Cardiac septum (tissue), 1 donor: ENCODE results near the gene NACA2. TPM values are rescaled to one million over a fixed set of nuclear protein-coding genes. Genes with fewer than 3 reads are reported as not detected.
"Not testable (repeated sequence)": the region's sequence is repeated elsewhere in the genome, so short reads cannot be mapped to it uniquely, and the experiment has no call there.

Source experiments
- DNase-seq: peaks from one replicate; pipeline ENCODE4 v3.0.0-alpha.2; 2020; ENCODE audit warnings: low spot score
- intact Hi-C: fragments of 100-400 bp; cut with DNase I; formaldehyde crosslinking; loops from one replicate; pipeline ENCODE4 v1.14.0; 2022
- total RNA-seq: library from RNA; stranded (reverse); fragmentation: NEBNext Ultra II Directional; extraction: Animal tissue kit (Norgen Biotek cat#: 25700); gene quantifications from one replicate; pipeline ENCODE4 v1.2.1, GENCODE V29; 2021
- donor health status: DM: no; HTN: no; CAD: no.

Gene NACA2
- total RNA-seq, 1 donor from 2014 or later = not detected

DNA sequence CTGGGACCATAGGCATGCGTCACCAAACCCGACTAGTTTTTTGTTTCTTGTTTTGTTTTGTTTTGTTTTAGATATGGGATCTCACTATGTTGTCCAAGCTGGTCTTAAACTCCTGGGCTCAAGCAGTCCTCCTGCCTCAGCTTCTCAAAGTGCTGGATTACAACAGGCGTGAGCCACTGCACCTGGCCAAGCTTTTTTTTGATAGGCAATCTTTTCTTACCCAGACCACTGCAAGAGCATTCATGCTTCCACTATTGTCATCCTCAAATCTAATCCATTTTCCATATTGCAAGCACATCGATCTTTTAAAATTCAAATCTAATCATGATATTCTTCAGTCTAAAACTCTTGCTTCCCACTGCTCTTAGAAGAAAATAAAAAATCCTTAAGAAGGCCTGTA lies 10.3 kb upstream of the NACA2 start:
- intact Hi-C loops = no loop called here
- no peak for DNase-seq

DNA sequence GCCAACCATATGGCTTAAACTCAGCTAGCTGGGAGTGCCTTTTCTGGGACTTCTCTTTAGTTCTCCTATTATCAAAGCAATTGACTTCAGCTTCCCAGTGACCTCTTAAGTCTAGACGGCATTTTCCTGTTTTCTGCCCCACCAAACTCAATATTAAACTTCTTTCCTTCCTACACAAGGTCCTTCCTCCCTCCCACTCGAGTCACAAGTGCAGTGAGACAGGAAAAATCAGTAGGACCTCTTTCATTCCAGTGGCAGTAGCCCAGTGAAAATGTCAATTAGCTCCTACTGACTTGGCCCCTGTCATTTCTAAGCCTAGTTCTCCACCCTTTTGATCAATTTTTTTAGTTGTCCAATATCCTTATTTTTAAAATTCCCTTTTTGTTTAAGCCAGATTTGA lies 9.6 kb upstream of the NACA2 start:
- intact Hi-C loops = no loop called here
- no peak for DNase-seq

DNA sequence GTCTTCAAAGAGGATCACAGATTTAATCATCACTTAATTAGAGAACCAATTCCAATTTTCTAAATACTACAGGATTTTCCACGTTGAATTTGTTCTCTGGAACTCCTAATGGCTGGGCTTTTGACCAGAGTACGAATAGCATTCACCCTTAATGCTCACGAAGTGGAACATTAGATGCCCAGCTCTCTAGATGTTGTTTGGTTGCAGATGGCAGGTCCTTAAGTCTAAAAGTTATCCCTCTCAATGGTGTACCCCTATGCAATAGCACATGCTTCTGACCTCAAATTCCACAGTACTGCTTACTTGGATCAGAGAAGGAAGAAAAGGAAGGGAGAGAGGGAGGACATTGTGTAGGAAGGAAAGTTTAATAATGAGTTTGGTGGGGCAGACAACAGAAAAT lies 8.6 kb upstream of the NACA2 start:
- intact Hi-C loops = no loop called here
- DNase-seq = no peak

DNA sequence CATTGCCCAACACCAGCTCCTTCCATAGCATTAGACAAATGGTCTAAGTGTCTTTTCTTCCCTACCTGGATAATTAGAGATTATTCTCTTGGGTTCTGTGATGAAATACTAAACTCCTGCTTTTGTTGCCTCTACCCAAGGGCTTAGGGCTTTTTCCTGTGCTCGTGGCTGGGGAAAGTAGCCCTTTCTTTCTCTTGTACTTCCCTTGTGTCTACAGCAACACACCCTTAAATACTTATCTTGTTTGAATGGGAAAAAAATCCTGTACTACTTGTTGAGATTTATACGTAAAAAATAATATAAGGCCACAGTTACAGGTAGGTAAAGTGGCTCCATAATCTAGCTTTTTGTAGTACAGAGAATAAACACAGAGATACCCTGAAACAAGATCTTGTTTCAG lies 7.0 kb upstream of the NACA2 start:
- no peak for DNase-seq
- intact Hi-C loops = no loop called here

DNA sequence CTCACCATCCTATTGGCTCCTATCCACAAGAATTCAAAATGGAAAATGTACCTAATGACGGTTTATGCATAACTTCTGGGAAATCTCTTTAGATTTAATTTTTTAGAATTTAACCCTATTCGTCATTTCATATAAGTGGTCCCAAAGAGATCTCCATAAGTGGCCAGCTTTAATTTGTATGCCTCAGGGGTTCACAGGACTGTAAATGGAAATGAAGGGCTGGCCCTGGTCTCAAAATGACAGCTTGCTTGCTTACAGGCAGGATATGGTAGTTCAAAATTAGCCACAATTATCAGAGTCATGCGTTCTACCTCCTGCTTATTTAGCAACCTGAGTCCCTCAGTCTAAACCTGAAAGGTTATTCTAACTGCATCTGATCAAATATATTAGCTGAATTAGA lies 6.6 kb upstream of the NACA2 start:
- DNase-seq = no peak
- intact Hi-C loops = no loop called here

DNA sequence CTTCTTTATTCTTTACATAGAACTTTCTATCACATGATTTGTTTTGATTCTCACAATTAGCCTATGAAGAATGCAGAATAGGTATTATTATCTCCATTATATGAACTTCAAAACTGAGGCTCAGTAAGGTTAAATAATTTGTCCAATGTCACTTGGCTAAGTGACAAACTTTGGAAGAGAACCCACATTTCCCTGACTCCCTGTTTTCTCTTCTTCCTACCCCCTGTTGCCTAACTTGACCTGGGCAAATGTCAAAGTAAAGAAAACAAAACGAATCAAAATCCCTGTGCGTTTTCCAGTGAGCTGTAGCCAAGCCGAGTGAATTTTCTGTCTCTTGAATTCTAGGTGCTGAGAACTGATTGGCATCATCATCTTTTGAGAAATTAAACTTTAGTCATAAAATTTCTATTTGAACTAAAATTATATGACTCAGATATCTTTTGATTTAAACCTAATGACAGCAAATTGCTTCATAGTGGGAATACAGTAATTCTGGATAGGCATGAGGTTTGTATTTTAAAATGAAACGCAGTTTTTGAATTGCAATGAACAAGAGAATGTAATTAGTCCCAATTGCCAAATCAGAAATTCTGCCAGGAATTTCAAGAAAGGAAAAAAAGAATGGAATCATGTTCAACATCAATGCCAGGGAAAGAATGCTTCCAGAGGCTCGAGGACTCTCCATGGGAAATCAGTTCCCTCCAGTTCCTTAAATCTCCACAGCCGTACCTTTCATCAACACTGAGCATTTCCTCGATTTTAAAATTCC lies 4.6 kb upstream of the NACA2 start:
- DNase-seq = no peak
- intact Hi-C loops = no loop called here

DNA sequence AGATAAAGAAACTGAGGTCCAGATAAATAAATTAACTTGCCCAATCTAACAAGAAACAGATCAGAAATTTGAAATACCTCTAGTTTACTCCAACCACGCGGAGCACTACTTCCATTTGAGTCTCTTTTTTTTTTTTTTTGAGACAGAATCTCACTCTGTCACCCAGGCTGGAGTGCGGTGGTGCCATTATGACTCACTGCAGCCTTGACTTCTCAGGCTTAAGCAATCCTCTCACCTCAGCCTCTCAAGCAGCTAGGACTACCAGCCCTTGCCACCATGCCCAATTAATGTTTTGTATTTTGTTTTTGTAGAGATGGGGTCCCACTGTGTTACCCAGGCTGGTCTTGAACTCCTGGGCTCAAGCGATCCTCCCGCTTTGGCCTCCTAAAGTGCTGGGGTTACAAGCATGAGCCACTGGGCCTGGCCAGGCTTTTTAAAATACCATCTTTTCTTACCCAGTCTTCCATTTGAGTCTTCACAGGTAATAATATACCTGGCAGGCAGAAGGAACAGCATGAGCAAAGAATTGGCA lies 3.3 kb upstream of the NACA2 start:
- no peak for DNase-seq
- intact Hi-C loops = no loop called here

GRCh38 chr17:61593426-61593825 lies 2.4 kb upstream of the NACA2 start:
- intact Hi-C loops = no loop called here
- no peak for DNase-seq

- no peak for DNase-seq
- intact Hi-C loops = no loop called here
Measured at GRCh38 chr17:61591930-61592329, 911 bp upstream of the NACA2 start.

- intact Hi-C loops = no loop called here
- no peak for DNase-seq
Measured at GRCh38 chr17:61589990-61590389, 1.0 kb downstream of the NACA2 start.

DNA sequence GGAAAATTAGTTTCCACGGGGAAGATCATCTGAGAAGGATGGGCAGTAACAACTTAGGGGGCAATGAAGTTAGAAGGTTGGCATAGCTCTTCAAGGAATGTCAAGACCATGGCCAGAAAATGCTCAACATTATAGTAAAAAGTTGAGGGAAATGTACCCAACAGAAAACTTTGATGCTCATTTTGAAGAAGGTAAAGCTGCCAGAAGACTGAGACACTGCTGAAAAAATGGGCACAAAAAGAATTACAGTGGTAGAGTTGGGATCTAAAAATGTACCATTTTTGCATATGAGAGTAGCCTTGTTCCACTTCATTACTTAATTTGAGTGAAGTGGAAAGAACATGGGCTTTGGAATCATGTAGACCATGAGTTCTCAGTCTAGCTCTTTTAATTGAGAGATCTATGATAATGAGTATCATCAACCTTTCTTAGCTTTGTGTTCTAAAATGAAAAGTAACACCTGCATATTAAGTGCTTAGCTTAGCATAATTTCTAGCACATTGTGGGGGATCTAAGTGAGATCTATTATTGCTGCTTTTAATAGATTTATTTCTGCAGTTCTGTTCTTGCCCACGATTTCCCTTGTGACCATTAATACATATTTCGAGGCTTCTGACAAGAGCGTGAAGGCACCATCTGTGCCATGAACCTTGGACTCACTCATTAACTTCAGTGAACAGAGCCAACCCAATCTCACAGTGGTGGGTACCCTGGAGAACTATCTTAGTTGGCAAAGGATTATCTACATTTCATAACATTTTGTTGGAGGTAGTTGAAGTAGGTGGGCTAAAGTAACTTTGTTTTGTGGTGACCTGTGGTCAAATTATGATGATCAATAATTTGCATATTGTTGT lies 3.0 kb downstream of the NACA2 start:
- intact Hi-C loops = no loop called here
- no peak for DNase-seq

DNA sequence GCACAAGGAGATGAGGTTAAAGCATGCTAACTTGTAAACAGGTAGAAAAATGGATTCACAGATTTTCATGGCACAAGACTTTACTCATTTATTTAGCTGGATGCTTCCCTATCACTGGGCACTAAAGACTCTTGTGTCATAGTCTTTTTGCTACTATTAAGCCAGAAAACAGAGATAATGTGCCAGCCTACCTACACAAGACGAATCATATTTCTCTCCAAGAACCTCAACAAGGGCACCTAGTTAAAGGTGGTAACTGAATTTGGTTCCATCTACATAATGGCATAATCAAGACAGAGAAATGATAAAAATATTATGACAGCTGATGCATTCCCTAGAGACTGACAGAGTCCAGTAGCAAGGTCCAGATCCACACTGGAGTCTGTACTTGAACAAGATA lies 3.8 kb downstream of the NACA2 start:
- DNase-seq = no peak
- intact Hi-C loops = no loop called here

DNA sequence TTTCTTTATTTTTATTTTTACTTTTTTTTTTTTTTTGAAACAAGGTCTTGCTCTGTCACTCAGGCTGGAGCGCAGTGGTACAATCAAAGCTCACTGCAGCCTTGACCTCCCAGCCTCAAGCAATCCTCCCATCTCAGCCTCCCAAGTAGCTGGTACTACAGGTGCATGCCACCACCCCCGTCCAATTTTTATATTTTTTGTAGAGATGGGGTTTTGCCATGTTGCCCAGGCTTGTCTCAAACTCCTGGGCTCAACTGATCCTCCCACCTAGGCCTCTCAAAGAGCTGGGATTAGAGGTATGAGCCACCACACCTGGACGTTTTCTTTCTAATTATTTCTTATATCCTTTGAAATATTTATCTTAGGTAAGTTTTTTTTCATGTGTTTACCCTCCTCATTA lies 4.4 kb downstream of the NACA2 start:
- intact Hi-C loops = not testable (repeated sequence)

DNA sequence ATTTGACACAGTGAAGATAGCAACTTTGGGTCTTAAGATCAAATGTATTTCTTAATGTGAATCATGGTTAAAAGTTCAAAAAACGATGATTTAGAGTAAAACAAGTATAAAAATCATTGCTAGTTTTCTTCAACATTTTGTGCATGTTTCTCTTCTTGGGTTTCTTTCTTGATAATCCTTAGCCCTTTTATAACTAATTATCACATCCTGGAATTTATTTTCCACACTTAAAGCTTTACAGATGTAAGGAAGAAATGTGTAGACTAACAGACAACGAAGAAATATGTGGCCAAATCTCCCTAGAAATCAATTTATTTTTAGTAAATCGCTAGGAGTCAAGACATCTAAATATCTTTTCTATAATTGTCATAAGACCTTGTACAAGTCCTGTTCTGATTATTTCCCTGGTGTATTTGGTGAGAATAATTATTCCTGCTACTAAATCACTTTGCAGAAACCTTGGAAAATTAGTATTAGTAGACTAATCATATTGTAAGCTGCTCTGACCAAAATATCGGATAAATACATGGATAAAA lies 4.9 kb downstream of the NACA2 start:
- intact Hi-C loops = no loop called here

More for the DNA sequence above, 4.4 kb downstream of the NACA2 start:
- DNase-seq = not testable (repeated sequence)

DNA sequence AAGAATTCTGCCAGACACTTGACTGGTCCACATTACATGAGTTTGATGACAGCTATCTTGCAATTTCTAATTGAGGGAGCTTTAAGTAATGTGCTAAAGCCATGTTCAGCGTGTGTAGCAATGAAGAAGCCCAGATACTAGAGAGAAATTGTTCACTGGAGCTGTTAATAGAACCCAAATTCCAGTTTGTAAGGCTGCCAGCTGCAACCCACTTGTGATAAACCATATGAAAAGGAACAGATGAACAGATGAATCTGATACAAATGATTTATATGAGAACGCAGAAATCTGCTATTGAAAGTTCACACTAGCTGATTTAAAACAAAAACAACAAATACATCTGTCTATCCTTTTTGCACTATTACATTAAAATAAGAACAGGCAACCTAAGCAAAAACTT lies 6.2 kb downstream of the NACA2 start:
- intact Hi-C loops = no loop called here
- no peak for DNase-seq

More for the DNA sequence above, 4.9 kb downstream of the NACA2 start:
- DNase-seq = no peak

- intact Hi-C loops = no loop called here
- DNase-seq = no peak
Measured at GRCh38 chr17:61584266-61584665, 6.8 kb downstream of the NACA2 start.

DNA sequence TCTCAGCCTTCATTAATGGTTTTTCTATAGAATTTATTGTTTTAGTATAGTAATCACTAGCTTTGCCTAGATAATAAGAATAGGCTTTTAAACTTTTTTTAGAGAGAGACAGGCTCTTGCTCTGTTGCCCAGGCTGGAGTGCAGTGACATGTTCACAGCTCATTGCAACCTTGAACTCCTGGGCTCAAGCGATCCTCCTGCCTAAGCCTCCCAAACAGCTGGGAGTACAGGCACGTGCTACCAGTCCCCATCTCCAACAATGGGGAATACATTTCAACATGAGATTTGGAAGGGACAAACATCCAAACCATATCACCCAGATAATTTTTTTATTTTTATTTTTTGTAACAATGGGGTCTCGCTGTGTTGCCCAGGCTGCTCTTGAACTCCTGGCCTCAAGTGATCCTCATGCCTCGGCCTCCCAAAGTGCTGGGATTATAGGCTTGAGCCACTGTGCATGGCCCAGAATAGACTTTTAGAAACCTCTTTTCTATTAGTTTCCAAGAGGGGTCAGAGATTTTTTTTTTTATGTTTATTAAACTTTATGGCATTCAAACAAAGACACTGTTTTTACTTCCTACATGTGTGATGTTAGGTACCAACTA lies 7.3 kb downstream of the NACA2 start:
- intact Hi-C loops = no loop called here
- no peak for DNase-seq

GRCh38 chr17:61583242-61583641 lies 7.8 kb downstream of the NACA2 start:
- intact Hi-C loops = no loop called here
- DNase-seq = no peak

- no peak for DNase-seq
- intact Hi-C loops = no loop called here
Measured at GRCh38 chr17:61582593-61582992, 8.4 kb downstream of the NACA2 start.
